ENCODE measurements around the gene CPA4.
"Not testable (repeated sequence)": the region's sequence is repeated elsewhere in the genome, so short reads cannot be mapped to it uniquely, and the experiment has no call there.

Gene CPA4

DNA sequence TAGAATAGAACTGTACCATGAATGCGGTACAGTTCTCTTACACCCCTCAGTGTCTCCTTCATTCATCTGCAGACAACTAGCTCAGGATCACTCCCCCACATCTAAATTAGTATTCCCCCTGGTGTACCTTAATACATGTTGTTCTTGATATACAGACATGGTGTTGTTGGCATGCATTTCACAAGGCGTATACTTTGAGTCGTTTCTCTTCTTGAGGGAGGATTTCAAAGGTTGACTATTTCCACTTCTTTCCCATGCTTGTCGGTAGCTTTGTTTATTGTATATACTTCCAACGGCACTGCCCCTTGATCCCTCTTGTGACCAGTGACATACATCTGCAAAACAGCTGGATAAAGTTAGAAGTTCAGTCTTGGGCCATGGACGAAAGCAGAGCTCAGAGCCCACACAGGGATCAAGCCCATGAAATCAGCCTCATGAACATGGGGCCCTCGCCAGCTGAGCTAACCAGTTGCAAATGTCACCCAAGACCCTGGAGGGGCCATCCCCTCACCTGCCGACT lies 8.6 kb downstream of the CPA4 start:
- DNase-seq (ENCODE audit: low read depth in 2 of 2) = no peak

DNA sequence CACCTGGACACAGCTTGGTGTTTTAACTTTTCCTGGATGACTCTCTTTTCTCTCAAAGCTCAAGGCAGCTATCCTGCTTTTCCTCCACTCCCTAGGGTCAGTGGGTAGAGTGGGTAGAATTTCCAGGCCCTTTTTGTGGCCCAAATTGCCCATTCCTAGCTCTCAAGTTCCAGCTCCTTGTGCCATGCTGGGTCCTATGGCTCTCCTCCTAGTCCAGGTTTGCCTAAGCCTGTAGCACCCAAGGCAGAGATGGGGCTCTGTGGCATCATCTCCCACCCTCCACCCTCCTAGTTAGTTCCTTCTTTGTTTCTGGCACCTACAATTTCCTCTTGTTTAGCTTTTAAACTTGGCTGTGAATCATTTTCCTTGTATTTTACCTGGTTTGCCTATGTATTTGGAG lies 9.7 kb downstream of the CPA4 start:
- DNase-seq (ENCODE audit: low read depth in 2 of 2) = no peak

DNA sequence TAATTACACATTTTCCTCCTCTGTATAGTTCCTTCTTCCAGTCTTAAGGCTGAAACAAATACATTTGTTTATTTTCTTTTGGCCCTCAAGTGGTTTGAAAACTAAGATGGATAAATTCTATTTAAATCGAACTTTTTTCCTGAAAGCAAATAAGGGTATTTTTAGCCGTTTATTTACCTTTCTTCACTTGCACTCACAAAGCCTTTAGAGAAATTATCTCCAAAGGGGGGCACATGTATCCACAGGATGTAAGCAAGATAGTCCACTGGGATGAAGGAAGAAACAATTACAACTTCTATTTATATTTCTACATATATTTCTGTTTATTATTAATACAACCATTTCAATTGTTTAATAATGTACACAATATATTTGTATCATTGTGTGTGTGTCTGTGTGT lies 10.2 kb downstream of the CPA4 start:
- no peak for DNase-seq (ENCODE audit: low read depth in 2 of 2)

DNA sequence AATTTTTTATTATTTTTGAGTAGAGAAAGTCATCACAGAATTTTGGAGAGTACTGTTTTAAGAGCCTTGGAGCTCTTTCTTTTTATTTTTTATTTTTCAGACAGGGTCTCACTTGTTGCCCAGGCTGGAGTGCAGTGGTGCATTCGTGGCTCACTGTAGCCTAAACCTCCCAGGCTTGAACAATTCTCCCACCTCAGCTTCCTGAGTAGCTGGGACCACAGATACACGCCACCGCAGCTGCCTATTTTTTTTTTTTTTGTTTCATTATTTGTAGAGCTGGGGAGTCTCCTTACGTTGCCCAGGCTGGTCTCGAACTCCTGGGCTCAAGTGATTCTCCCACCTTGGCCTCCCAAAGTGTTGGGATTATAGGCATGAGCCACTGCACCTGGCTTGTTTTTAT lies 10.6 kb downstream of the CPA4 start:
- no peak for DNase-seq (ENCODE audit: low read depth in 2 of 2)

DNA sequence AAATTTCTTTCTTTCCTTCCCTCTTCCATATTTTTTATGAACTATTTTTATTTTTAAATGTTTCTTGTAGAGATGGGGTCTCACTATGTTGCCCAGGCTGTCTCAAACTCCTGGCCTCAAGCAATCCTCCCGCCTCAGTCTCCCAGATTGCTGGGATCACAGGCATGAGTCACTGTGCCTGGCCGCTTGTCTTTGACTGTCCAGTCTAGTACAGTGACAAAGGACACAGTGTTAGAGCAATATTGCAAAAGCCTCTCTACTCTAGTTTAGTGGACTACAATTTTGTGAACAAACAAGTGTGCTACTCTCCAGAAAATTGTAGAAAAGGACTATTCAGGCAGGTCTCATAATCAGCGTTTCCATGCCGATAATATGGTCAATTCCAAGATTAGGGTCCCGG lies 11.0 kb downstream of the CPA4 start:
- no peak for DNase-seq (ENCODE audit: low read depth in 2 of 2)

DNA sequence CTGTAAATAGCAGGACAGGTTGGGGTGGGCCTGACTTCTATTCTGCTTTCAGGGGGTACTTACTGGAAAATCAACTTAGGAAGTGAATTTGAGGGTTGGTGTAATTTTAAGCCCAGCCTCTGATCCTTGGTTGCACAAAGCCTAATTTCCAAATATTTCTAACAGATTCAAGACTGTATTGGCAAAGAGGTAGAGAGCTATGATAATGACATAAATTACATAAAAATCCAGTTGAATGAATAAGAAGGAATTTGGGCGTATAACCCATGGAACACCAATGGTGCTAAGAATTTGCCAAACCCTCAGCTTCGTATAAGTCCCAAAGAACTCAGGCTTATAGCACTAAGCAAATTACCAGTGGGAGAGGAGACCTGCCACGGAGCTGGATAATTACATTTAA lies 11.9 kb downstream of the CPA4 start:
- DNase-seq (ENCODE audit: low read depth in 2 of 2) = no peak

- DNase-seq (ENCODE audit: low read depth in 2 of 2) = no peak
These were observed 12.6 kb downstream of the CPA4 start for GRCh38 chr7:130305433-130306042.

DNA sequence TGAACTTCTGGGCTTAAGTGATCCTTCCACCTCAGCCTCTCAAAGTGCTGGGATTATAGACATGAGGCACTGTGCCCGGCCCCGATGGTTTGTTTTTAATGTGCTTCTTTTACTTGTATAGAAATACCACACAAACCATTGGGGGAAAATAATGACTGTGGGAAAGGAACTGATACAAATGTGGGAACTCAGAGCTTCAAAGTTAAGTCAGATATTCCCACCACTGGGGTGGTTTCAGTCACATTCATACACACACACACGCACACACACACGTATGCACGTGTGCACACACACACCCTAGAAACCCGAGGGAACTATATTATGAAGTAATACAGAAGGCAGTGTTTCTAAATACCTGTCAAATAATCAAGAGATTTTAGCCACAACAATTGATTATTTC lies 17.0 kb downstream of the CPA4 start:
- DNase-seq (ENCODE audit: low read depth in 2 of 2) = no peak

DNA sequence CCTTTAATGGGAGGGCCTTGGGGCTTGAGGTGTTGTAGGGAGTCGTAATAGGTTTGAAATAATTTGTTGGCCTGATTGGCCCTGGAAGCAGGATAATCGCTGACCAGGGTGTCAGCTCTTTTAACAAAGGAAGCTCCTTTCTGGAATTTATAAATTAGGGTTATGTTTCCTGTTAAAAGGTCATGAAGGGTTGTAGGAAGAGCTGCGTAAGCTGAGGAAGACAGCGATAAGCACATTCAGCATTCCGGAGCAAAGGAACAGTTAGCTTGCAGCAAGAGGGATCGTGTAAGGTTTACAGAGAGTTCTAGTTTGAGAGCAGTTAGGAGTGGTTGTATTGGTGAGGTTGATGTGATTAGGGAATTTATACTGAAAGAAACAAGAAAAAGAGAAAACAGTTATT lies 21.3 kb downstream of the CPA4 start:
- no peak for DNase-seq (ENCODE audit: low read depth in 2 of 2)

- no peak for DNase-seq (ENCODE audit: low read depth in 2 of 2)
These were observed 26.6 kb downstream of the CPA4 start for GRCh38 chr7:130319541-130319940.

- not testable (repeated sequence) for DNase-seq (ENCODE audit: low read depth in 2 of 2)
These were observed 28.7 kb downstream of the CPA4 start for GRCh38 chr7:130321542-130322229.

DNA sequence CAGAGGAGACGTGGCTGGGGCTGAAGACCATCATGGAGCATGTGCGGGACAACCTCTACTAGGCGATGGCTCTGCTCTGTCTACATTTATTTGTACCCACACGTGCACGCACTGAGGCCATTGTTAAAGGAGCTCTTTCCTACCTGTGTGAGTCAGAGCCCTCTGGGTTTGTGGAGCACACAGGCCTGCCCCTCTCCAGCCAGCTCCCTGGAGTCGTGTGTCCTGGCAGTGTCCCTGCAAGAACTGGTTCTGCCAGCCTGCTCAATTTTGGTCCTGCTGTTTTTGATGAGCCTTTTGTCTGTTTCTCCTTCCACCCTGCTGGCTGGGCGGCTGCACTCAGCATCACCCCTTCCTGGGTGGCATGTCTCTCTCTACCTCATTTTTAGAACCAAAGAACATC lies 29.7 kb downstream of the CPA4 start:
- no peak for DNase-seq (ENCODE audit: low read depth in 2 of 2)

DNA sequence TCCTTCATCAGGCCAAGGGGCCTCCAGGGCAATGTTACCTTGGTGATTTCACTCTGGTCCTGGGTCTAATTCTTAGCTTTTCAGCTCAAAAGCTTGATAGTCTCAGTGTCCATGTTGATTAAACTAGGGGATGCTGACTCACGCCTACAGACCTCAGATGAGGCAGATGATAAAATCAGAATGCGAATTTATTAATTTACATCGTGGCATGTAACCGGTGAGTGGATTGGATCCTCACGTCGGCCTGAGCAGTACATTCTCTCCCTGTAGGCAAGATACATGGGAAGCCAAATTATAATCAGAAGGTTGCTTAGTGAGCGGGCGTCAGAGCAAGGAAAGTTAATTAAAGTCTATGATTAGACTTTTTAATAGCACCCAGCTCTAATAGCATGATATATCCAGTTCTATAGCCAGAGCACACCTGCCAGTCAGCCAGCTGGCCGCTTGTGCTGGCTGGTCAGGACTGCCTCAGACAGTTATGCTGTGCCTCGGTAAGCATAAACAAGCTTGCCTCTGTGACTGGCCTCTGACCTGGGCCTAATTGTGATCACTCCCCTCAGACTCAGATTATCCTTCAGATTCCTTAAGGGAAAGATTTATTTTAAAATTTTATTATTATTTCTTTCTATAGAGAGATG lies 31.5 kb downstream of the CPA4 start:
- DNase-seq (ENCODE audit: low read depth in 2 of 2) = no peak

GRCh38 chr7:130329681-130330080 lies 36.7 kb downstream of the CPA4 start:
- DNase-seq (ENCODE audit: low read depth in 2 of 2) = no peak

DNA sequence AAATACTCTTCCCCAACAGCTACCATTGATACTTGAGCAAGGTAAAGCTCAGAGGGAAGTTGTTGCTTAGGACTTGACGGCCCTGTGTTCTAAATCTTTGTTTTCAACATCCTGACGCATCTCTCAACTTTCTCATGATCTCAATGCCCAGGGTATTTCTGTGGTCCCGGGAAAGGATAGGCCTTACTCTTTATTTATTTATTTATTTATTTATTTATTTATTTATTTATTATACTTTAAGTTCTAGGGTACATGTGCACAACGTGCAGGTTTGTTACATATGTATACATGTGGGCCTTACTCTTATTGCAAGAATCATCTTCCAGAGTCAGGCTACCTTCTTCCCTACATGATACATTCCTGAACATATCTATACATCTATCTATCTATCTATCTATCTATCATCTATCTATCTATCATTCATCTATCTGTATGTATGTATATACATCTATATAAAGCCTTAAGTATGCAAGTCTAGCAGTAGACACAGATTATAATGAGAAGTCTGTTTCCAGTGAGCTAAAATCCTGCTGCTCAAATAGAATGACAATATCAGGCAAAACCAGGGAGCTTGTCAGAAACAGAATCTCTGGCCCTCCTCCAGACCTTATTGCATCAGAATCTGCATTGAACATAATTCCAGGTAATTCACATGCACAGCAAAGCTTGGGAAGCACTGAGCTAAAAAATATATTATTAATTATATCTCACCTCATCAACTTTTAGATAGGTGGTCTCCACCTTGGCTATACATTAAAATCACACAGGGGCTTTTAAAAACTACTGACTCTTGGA lies 39.5 kb downstream of the CPA4 start:
- no peak for DNase-seq (ENCODE audit: low read depth in 2 of 2)

DNA sequence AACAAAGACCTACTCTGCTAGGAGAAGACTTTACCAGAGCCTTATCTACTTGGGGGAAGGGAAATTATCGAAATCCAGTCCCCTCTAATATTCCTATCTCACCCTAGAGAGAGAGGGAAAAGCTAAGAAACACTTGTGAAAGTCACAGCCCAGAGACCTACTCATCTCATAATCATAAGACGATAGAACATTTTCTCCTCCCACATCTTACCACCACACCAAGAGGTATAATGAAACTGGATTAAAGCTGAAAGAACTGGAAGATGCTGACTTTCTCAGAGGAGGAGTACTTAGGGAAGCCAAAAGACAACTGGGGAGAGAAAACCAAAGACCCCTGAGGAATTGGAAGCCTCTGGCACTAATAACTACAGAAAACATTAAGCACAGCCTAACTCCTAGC lies 40.9 kb downstream of the CPA4 start:
- DNase-seq (ENCODE audit: low read depth in 2 of 2) = no peak

- no peak for DNase-seq (ENCODE audit: low read depth in 2 of 2)
These were observed 41.3 kb downstream of the CPA4 start for GRCh38 chr7:130334274-130334673.

- no peak for DNase-seq (ENCODE audit: low read depth in 2 of 2)
These were observed 44.5 kb downstream of the CPA4 start for GRCh38 chr7:130337410-130337971.

DNA sequence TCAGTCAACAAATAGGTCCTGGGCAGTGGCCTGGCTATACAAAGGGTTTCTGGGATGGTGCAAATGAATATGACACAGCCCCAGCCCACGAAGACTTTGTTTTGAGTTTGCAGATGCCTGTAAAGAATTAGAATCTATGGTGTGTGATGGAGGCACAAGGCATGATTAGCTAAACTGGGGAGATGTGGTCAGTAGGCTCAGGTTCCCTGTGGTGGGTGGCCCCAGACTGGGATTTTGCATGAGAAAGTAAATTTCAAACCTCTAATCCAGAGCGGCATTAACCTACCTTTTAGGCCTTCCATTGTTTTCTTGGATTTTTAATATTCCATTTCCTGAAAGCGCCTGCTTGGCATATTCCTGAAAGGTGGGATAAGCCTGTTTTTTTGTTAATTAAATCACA lies 45.3 kb downstream of the CPA4 start:
- DNase-seq (ENCODE audit: low read depth in 2 of 2) = no peak

DNA sequence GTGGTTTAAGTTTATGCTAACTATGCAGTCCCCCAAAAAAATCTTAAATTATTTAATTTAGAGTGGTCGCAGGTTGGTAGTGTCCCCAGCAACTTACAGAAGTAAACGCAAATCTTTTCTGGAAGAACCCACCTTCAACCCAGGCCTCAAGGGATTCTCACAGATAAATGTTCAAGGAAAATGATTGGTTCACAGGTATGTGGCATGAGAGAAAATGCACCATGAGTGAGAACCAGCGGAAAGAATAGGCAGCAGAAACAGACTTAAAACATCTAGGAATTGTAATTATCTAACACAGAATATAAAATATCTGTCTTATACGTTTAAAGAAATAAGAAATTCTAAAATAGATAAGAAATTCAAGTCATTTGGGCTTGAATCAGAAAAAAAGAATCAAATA lies 48.9 kb downstream of the CPA4 start:
- DNase-seq (ENCODE audit: low read depth in 2 of 2) = no peak

- DNase-seq (ENCODE audit: low read depth in 2 of 2) = no peak
These were observed 49.9 kb downstream of the CPA4 start for GRCh38 chr7:130342701-130343380.
